Amygdala (tissue), 56 donors: ENCODE measurements around the gene PROC.
A peak's percentile ranks its signal among the peaks of the same experiment; 100 is the strongest.

Experiments used
- DNase-seq, 56 donors: peaks; one replicate each; lab custom pipeline; 2025; lab: John Stamatoyannopoulos, UW

Gene PROC

DNA sequence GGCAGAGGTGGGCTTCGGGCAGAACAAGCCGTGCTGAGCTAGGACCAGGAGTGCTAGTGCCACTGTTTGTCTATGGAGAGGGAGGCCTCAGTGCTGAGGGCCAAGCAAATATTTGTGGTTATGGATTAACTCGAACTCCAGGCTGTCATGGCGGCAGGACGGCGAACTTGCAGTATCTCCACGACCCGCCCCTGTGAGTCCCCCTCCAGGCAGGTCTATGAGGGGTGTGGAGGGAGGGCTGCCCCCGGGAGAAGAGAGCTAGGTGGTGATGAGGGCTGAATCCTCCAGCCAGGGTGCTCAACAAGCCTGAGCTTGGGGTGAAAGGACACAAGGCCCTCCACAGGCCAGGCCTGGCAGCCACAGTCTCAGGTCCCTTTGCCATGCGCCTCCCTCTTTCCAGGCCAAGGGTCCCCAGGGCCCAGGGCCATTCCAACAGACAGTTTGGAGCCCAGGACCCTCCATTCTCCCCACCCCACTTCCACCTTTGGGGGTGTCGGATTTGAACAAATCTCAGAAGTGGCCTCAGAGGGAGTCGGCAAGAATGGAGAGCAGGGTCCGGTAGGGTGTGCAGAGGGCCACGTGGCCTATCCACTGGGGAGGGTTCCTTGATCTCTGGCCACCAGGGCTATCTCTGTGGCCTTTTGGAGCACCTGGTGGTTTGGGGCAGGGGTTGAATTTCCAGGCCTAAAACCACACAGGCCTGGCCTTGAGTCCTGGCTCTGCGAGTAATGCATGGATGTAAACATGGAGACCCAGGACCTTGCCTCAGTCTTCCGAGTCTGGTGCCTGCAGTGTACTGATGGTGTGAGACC is at the start of gene PROC:
Gene PROC, plus strand, starts transcription at position 128 of the 812 bp plus-strand sequence. CDS start 1,516 bp downstream, outside the sequence.
- no peak for DNase-seq

DNA sequence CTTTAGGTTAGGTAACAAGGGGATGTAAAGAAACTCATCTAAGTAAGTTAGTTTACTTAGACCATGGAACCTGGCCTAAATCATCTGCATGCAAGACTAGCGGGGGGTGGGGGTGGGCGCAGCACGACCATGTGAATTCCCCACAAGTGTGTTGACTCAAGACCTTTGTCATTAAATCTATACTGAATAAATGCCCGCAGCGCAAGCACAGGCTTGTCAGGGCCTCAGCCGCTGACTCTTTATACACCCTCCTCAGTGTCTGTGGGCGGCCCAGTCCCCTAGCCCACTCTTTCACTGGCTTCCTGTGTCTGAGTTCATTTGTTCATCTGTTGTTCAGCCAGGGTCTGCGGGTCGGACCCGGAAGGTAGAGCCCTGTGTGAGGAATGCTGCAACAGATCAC is 48.2 kb upstream of the PROC start:
- no peak for DNase-seq

DNA sequence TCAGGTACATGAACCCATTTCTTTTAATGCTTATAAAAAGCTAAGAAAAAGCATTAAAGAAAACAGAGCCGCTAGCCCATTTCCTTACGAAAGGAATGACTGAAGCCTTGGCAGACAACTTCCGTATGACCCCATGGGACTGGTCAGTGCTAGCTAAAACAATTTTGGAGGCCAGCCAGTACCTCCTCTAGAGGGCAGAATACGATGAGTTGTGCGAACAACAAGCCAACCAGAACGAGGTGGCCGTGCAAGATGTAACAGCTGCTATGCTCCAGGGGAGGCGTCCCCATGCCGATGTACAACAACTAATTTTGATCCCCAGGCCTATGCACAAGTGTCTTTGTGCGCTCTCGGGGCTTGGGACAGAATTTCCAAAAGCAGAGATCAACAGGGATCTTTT is 47.2 kb upstream of the PROC start:
- no peak for DNase-seq

DNA sequence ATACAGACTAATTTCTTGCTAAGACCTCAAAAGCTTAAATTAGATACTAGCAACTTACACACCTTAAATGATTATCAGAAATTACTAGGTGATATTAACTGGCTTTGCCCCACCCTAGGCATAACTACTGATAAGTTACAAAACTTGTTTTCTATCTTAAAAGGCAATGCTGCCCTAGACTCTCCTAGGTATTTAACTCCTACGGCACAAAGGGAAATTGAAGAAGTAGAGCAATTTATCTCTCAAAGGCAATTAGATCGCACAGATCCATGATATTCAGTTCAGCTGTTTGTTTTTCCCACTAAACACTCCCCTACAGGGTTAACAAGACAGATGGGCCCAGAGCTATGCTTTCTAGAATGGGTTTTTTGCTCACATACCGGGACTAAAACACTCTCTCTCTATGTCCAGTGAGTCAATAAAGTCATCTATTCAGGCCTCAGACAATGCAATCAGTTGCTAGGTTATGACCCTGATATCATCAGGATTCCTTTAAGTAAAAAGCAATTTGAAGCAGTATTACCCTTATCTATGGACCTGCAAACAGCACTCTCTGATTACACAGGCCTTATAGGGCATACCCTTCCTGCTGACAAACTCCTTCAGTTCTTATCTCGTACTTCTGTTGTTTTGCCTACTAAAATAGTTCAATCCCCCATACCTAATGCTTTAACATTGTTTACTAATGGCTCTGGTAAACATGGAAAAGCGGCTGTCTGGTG is 44.7 kb upstream of the PROC start:
- no peak for DNase-seq

DNA sequence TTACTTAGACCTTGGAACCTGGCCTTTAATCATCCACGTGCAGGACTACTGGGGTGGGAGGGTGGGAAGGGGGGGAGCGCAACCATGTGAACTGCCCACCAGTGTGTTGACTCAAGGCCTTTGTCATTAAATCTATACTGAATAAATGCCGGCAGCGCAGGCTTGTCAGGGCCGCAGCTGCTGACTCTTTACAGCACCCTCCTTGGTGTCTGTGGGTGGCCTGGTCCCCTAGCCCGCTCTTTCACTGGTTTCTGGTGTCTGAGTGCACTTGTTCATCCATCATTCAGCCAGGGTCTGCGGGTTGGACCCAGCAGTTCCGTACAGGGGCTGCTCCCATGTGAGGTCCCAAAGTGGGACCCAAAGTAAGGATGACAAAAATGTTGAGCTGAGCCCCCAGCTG is 42.0 kb upstream of the PROC start:
- no peak for DNase-seq

DNA sequence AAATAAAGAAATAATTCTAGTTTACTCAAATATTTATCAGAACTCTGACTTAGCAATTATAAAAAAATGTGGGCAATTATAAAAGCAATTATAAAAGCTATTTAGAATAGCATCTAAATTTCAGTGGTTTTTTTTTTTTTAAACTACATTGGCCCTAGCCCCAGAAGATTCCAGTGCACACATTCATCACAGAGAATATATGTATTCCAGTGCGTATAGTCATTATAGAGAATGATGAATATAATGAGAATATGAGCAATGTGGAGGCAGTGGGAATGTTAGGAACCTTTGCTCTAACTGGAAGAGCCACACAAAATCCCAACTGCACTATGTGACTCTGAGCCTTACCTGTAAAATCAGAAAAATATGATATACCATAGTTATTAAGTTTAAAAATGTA is 41.0 kb upstream of the PROC start:
- DNase-seq = no peak

DNA sequence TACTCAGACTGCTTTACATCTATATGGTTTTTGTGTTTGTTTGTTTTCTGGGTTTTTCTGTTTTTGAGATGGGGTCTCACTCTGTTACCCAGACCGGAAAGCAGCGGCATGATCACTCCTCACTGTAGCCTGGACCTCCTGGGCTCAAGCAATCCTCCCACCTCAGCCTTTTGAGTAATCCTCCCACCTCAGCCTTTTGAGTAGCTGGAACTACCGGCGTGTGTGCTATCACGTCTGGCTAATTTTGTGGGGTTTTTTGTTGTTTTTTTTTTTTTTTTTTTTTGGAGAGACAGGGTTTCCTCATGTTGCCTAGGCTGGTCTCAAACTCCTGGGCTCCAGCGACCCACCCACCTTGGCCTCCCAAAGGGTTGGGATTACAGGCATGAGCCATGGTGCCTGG is 39.5 kb upstream of the PROC start:
- DNase-seq = no peak

DNA sequence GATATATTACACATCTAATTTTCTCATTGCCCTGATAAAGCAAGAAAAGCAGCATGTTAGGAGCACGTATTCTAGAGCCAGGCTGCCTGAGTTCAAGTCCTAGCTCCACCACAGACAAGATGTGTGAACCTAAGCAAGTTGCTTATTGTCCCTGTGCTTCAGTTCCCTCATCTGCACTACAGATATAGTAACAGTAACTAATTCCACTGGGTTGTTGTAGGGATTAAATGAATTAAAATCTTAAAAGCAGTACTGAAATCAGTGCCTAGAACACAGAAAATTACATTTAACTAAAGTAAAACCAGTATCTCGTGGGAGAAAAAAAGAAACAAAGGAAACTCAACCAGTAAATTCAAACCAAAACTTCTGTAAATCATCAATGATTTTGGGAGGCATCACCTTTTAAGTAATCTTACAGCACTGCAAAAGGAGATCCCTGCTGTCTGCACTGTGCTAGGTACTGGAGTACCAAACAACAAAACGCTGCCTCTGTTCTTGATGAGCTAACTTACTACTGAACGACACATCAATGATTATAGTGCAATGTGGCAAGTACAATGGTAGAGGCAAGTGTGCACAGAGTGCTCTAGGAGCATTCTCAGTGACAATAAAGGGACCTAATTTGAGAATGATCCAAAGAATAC is 38.4 kb upstream of the PROC start:
- no peak for DNase-seq

DNA sequence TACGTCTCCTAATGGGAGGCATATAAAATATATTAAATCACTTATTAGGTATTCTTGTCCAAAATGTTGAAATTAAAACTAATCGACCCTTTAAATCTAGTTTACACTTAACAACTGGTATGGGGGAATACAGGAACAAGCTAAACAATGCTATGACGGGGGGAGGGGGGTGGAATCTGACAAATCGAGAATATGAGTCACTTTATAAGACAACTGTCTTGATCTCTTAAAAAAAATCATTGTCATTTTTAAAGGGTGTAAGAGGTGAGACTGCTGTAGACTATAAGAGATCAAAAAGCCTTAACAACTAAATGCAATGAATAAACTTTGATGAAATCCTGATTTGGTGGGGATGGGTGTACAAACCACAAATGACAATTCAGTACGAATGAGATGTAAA is 36.5 kb upstream of the PROC start:
- DNase-seq = no peak

DNA sequence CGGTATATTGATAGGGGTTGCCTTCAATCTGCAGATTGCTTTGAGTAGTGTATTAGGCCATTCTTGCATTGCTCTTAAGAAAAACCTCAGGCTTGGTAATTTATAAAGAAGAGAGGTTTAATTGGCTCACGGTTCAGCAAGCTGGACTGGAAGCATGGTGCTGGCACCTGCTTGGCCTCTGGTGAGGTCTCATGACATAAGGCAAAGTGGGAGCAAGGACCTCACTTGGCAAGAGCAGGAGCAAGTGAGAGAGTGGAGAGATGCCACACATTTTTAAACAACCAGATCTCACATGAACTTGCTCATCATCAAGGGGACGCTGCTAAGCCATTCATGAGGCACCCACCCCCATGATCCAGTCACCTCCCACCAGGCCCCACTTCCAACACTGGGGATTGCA is 35.4 kb upstream of the PROC start:
- DNase-seq = no peak

DNA sequence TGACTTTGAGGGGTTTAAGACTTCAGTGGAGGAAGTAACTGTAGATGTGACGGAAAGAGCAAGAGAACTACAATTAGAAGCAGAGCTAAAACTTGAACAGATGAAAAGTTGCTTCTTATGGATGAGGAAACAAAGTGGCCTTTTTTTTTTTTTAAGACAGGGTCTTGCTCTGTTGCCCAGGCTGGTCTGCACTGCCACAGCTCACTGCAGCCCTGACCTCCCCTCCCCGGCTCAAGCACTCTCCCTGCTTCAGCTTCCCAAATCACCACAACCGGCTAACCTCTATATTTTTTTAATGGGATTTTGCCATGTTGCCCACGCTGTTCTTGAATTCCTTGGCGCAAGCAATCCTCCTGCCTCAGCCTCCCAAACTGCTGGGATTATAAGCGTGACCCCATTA is 33.7 kb upstream of the PROC start:
- DNase-seq = no peak

DNA sequence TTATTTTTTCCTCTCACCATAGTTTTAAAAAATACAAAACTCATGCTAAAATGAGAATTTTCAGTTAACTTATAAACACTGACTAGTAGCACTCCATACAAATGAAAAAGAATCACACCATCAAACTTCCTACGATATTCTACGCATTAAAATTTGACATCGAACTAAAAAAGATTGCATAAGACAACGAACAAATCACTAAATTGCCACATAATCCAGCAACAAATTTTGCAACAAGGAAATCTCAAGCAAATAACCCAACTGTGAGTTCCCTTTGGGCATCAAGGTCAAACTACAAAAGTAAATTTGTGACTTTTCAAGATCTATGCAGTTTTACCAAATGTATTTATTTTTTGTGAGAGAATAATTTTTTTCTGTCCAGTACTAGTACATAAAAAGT is 32.0 kb upstream of the PROC start:
- no peak for DNase-seq

DNA sequence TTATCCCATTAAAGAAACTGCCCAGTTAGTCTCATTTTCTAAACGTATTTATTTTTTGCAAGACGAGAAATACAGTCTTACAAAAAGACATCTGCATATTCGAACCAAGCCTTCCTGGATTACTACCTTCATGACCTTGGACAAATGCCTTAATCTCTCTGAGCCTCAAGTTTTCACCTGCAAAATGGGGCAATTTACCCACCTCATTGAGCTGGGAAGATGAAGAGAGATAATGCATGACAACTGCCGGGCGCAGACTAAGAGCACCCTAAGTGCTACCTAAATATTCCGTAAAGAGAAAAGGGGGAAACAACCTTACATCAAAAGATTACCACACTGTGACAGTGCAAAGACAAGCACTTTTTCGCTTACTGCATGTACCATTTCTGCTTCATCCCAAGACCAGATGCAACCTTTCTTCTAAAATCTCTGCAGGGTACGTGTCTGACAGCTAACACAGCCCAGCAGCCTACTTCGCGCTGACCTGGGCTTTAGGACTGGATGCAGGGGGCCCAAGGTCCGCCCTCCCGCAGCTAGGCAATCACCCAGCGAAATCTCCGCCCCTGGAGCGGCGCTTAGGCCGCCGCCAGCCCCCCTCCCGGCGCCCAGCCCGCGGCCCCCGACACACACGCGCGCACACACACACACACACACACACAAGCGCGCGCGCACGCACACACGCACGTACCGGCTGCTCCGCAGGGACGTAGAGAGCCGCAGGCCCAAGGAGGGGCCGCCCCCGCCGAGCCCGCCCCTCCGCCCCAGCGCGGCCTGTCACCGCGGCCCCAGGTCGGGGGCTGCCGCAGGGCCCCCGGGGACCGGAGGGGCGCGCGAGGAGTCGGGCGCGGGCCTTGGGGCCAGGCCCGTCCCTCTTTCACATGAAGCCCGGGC is 31.2 kb upstream of the PROC start:
- DNase-seq = peak; percentile 11 to 89 (median 78)

DNA sequence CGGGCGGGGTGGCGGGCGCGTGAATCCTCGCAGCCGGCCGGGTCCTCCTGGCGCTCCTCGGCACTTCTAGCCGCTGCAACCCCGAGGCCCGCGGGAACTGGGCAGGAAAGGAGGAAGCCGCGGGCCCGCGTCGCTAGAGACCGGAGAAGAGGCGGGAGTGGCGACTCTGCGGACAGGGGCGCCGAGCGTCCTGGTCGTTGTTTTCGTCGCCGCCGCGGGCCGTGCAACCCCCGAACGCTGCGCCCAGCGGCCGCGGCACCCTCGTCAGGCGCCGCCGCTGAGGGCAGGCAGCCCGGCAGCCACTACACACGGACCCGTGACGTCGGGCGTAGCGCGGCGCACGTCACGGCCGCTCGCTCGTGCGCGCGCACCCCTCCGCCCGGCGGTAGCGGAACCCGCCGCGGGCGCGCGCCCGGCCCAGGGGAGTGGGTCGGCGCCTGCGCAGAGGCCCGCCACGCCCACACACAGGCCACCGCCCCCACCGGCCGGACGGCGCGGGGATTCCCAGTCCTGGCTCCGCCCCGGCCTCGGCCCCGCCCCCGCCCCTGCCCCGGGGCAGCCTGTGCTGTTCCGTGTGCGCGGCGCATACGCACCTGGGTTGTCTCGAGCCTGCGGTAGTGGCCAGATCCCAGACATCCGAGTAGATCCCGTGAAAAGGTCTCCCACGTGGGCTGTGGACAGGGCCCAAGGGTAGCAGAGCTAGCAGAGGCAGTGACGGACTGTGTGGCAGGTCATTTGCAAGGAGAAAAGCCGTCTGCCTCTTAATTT is 30.4 kb upstream of the PROC start, which contains the start of gene MAP3K2:
Gene MAP3K2, minus strand, starts transcription at position 321 of the 768 bp plus-strand sequence. CDS start 44,846 bp downstream, outside the sequence.
- DNase-seq = peak; percentile 37 to 93 (median 80)

DNA sequence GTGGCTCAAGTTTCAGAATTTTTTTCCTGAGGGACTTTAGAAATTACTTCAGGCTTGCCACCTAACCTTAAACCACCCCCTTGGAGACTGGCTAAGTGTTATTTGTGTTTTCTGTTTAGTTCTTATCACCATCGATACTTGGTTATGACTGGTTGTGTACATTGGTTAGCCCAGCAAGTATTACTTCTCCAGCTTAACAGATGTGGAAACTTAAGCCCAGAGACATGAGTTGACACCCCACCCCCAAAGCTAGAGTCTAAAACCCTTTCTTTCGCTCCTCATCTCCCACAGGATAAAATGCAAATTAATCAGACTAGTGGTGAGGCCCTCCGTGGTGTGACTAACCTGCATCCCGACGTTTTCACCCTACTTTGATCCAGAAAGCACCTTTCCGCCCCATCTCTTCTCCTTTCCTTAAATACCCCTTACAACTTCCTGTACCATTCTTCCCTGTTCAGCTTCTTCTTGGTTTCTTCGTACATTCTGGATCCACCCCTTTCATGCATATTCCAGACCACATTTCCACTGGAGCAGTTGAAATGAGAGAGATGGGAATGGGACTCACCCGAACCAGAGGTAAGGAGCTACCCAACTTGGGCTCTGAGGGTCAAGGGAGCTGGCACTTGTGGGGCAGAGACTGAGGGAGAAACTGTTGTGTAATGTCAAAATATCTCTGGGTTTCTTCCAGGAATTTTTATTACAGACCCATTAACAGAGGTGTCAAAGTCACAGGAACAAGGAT is 29.6 kb upstream of the PROC start:
- no peak for DNase-seq

DNA sequence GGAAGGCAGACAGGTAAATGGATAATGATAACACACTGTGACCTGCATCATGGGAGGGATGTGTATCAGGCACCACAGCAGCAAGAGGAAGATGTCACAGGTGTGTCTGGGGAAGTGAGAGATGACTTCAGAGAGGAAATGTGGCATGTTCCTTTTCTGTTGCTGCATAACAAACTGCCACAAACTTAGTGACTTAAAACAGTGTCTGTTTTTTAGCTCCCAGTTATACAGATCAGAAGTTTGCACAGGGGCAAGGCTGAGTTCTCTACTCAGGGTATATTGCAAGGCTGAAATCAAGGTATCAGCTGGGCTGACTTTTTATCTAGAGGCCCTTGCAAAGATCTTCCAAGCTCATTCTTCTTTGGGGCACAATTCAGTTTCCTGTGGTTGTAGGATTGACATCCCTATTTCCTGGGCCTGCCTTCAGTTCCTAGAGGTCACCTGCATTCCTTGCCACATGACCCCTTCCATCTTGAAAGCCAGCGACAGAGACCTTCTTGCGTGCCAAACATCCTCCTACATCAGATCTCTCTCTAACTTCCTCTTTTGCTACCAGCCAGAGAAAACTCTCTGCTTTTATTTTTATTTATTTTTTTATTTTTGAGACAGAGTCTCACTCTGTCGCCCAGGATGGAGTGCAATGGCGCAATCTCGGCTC is 28.3 kb upstream of the PROC start:
- DNase-seq = no peak

DNA sequence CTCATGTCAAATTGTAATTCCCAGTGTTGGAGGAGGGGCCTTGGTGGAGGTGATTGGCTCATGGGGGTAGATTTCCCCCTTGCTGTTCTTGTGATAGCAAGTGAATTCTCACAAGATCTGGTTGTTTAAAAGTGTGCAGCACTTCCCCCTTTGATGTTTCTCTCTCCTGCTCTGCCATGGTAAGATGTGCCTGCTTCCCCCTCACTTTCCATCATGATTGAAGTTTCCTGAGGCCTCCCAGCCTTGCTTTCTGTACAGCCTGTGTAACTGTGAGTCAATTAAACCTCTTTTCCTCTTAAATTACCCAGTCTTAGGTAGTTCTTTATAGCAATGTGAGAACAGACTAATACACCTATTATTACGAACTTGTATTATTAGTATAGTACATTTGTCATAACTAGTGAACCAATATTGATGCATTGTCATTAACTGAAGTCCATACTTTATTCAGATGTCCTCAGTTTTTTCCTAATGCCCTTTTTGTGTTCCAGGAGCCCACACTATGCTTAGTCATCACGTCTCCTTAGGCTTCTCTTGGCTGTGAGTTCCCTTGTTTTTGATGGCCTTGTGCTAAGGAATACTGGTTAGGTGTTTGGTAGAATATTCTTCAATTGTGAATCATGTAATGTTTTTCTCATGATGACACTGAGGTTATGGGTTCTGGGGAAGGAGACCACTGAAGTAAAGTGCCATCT is 25.9 kb upstream of the PROC start:
- no peak for DNase-seq
